GM10266 (cell line): ENCODE data around the gene TPGS2.
"Not testable (repeated sequence)": the region's sequence is repeated elsewhere in the genome, so short reads cannot be mapped to it uniquely, and the experiment has no call there.

Experiments
- DNase-seq: peaks from one replicate; pipeline ENCODE4 v3.0.0; 2012; ENCODE audit errors: extremely low spot score
- CTCF ChIP-seq: IDR thresholded peaks from 2 replicates; pipeline ENCODE4 v1.5.1; 2012; ENCODE audit warnings: mild to moderate bottlenecking, low read depth; ENCODE audit not compliant: control insufficient read depth, insufficient read depth; ENCODE audit errors: missing control alignments

The TPGS2 gene

GRCh38 chr18:36825526-36825925 lies 3.3 kb downstream of the TPGS2 start:
- no peak for DNase-seq
- no peak for TF ChIP-seq CTCF

GRCh38 chr18:36821681-36822080 lies 7.1 kb downstream of the TPGS2 start:
- no peak for TF ChIP-seq CTCF
- no peak for DNase-seq

GRCh38 chr18:36819621-36820020 lies 9.2 kb downstream of the TPGS2 start:
- TF ChIP-seq CTCF, result no peak
- no peak for DNase-seq

- DNase-seq, result no peak
Measured at GRCh38 chr18:36818652-36819051, 10.2 kb downstream of the TPGS2 start.

GRCh38 chr18:36817039-36817438 lies 11.8 kb downstream of the TPGS2 start:
- no peak for DNase-seq
- no peak for TF ChIP-seq CTCF

More at GRCh38 chr18:36818652-36819051, 10.2 kb downstream of the TPGS2 start:
- TF ChIP-seq CTCF, result no peak

- not testable (repeated sequence) for DNase-seq
Measured at GRCh38 chr18:36816096-36816495, 12.7 kb downstream of the TPGS2 start.

- TF ChIP-seq CTCF, result no peak
- DNase-seq, result no peak
Measured at GRCh38 chr18:36814994-36815393, 13.8 kb downstream of the TPGS2 start.

- DNase-seq, result no peak
- TF ChIP-seq CTCF, result no peak
Measured at GRCh38 chr18:36813824-36814223, 15.0 kb downstream of the TPGS2 start.
